Mucosa of rectum (tissue), 2 donors: ENCODE data around the gene GPLD1.

ENCODE experiments used
- H3K27ac ChIP-seq, 2 donors: one replicate each; pipeline ENCODE4 v1.7.0; 2013; ENCODE audit warnings: inconsistent platforms in 2 of 2, low read depth in 2 of 2, low read length in 2 of 2
- H3K27me3 ChIP-seq, 2 donors: one replicate each; pipeline ENCODE4 v1.7.0; 2013; ENCODE audit warnings: low read length in 2 of 2; ENCODE audit not compliant: control insufficient read depth in 2 of 2, insufficient read depth in 2 of 2
- H3K36me3 ChIP-seq, 2 donors: one replicate each; pipeline ENCODE4 v1.7.0; 2013; ENCODE audit warnings: low read length in 2 of 2; ENCODE audit not compliant: control insufficient read depth in 2 of 2, insufficient read depth in 2 of 2
- H3K4me1 ChIP-seq, 2 donors: one replicate each; pipeline ENCODE4 v1.7.0; 2013; ENCODE audit warnings: low read length in 2 of 2, mild to moderate bottlenecking in 1 of 2; ENCODE audit not compliant: control insufficient read depth in 2 of 2, insufficient read depth in 2 of 2
- H3K4me3 ChIP-seq, 2 donors: one replicate each; pipeline ENCODE4 v1.7.0; 2013; ENCODE audit warnings: low read length in 2 of 2
- H3K9ac ChIP-seq, 2 donors: one replicate each; pipeline ENCODE4 v1.7.0; 2013; ENCODE audit warnings: low read length in 2 of 2, low read depth in 1 of 2, mild to moderate bottlenecking in 1 of 2
- H3K9me3 ChIP-seq, 2 donors: one replicate each; pipeline ENCODE4 v1.7.0; 2013; ENCODE audit warnings: low read length in 2 of 2; ENCODE audit not compliant: control insufficient read depth in 2 of 2
- donor health status: healthy.
- donor health status: Normal muscosa, but diverticular disease.

Gene GPLD1

GRCh38 chr6:24489470-24489869 is at the start of gene GPLD1:
GPLD1 (minus strand) TSS chr6:24489578; CDS start chr6:24489511, 67 bp downstream.
- H3K9ac ChIP-seq, result no peak within 1 kb of the TSS
- no peaks in the 10 kb centered on the region for H3K36me3 ChIP-seq
- H3K27ac ChIP-seq, result no peak within 1 kb of the TSS
- H3K27me3 ChIP-seq, result no peaks in the 10 kb centered on the region
- no peaks in the 10 kb centered on the region for H3K9me3 ChIP-seq
- no peak within 1 kb of the TSS for H3K4me3 ChIP-seq
- peaks cover 4 to 6% of the 10 kb centered on the region in 2 donors for H3K4me1 ChIP-seq

- no peaks in the 10 kb centered on the region for H3K4me1 ChIP-seq
- H3K27me3 ChIP-seq, result no peaks in the 10 kb centered on the region
- peaks cover 0 to 3% of the 10 kb centered on the region in 2 donors for H3K36me3 ChIP-seq
- no peak overlapping the region for H3K27ac ChIP-seq
- no peak overlapping the region for H3K4me3 ChIP-seq
- H3K9ac ChIP-seq, result no peak overlapping the region
- H3K9me3 ChIP-seq, result no peaks in the 10 kb centered on the region
Observed at GRCh38 chr6:24537771-24538385, 48.5 kb upstream of the GPLD1 start.

- Histone ChIP-seq H3K9me3 (no peaks in the 10 kb centered on the region), H3K27me3 (no peaks in the 10 kb centered on the region), H3K36me3 (peaks cover 0 to 3% of the 10 kb centered on the region in 2 donors), H3K4me1 (no peaks in the 10 kb centered on the region), H3K9ac (no peak overlapping the region), H3K27ac (no peak overlapping the region), H3K4me3 (no peak overlapping the region)
Observed at GRCh38 chr6:24537082-24537699, 47.8 kb upstream of the GPLD1 start.

DNA sequence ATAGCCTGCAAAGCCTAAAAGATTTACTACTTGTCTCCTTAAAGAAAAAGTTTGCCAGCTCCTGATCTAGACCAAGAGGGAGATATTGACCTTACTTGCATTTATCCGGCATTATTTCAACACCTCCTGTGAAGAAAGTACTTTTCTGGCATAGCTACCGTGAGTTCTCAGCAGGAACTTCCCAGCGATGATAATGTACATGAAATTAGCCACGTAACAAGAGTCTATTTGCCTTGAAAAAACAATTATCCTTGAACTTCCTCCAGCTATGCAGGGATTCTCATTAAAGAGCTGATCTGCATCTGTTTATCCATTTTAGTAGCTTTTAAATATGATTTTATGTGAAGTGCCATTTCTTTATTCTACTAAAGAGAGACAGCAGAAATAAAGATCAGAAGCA is 47.1 kb upstream of the GPLD1 start:
- Histone ChIP-seq H3K4me1 (no peaks in the 10 kb centered on the region), H3K27me3 (no peaks in the 10 kb centered on the region), H3K36me3 (peaks cover 3 to 6% of the 10 kb centered on the region in 2 donors), H3K9me3 (no peaks in the 10 kb centered on the region), H3K4me3 (no peak overlapping the region), H3K9ac (no peak overlapping the region), H3K27ac (no peak overlapping the region)

- Histone ChIP-seq H3K4me3 (no peak overlapping the region), H3K9ac (no peak overlapping the region), H3K36me3 (peaks cover 3 to 6% of the 10 kb centered on the region in 2 donors), H3K27ac (no peak overlapping the region), H3K4me1 (no peaks in the 10 kb centered on the region), H3K9me3 (no peaks in the 10 kb centered on the region), H3K27me3 (no peaks in the 10 kb centered on the region)
Observed at GRCh38 chr6:24535210-24535609, 45.8 kb upstream of the GPLD1 start.

GRCh38 chr6:24534329-24534728 is 45.0 kb upstream of the GPLD1 start:
- Histone ChIP-seq H3K27ac (no peak overlapping the region), H3K9ac (no peak overlapping the region), H3K4me3 (no peak overlapping the region), H3K36me3 (peaks cover 3 to 6% of the 10 kb centered on the region in 2 donors), H3K27me3 (no peaks in the 10 kb centered on the region), H3K9me3 (no peaks in the 10 kb centered on the region), H3K4me1 (no peaks in the 10 kb centered on the region)

DNA sequence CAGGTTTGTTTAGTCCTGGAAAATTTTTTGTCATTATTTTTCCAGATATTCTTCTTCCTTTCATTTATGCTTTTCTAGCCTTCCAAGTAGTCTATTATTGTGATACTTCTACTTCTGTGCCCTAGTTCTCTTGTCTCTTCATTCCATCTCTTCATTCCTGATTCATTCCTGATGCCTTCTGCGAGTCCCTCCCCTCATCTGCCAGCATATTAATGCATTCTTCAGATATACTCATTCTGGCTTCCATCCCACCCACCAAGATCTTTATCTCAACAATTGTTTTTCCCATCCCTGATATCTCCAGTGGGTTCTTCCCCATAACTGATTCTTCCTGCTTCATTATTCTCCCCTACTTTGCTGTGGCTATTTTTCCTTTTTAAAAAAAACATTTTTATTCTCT is 40.6 kb upstream of the GPLD1 start:
- Histone ChIP-seq H3K27ac (no peak overlapping the region), H3K4me1 (no peaks in the 10 kb centered on the region), H3K36me3 (peaks cover 3 to 6% of the 10 kb centered on the region in 2 donors)

GRCh38 chr6:24524805-24525204 is 35.4 kb upstream of the GPLD1 start:
- H3K9ac ChIP-seq, result no peak overlapping the region

More for the DNA sequence above, 40.6 kb upstream of the GPLD1 start:
- Histone ChIP-seq H3K27me3 (no peaks in the 10 kb centered on the region), H3K9ac (no peak overlapping the region), H3K4me3 (no peak overlapping the region), H3K9me3 (no peaks in the 10 kb centered on the region)

DNA sequence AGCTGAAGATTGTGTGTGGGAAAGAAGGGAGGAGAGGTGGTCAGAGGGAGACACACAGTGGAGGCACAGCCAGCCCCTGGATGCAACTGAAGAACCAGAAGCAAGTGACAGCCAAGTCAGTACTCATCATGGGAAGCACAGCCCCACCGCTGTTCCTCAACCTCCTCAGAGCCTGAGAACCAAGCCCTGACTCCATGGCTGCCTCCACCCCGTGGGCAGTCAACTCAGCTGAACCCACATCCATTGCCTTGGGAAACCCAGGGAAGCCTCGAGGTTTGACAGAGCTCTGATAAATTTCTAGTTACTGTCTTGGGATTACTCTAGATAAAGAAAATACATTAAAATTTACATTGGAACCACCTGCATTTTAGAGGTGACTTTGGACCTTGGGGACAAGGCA is 35.0 kb upstream of the GPLD1 start:
- Histone ChIP-seq H3K27me3 (no peaks in the 10 kb centered on the region), H3K4me3 (no peak overlapping the region), H3K9me3 (no peaks in the 10 kb centered on the region), H3K36me3 (no peaks in the 10 kb centered on the region), H3K9ac (no peak overlapping the region), H3K4me1 (no peaks in the 10 kb centered on the region), H3K27ac (no peak overlapping the region)

More at GRCh38 chr6:24524805-24525204, 35.4 kb upstream of the GPLD1 start:
- Histone ChIP-seq H3K4me1 (no peaks in the 10 kb centered on the region), H3K9me3 (no peaks in the 10 kb centered on the region), H3K36me3 (no peaks in the 10 kb centered on the region), H3K27me3 (no peaks in the 10 kb centered on the region), H3K4me3 (no peak overlapping the region), H3K27ac (no peak overlapping the region)

DNA sequence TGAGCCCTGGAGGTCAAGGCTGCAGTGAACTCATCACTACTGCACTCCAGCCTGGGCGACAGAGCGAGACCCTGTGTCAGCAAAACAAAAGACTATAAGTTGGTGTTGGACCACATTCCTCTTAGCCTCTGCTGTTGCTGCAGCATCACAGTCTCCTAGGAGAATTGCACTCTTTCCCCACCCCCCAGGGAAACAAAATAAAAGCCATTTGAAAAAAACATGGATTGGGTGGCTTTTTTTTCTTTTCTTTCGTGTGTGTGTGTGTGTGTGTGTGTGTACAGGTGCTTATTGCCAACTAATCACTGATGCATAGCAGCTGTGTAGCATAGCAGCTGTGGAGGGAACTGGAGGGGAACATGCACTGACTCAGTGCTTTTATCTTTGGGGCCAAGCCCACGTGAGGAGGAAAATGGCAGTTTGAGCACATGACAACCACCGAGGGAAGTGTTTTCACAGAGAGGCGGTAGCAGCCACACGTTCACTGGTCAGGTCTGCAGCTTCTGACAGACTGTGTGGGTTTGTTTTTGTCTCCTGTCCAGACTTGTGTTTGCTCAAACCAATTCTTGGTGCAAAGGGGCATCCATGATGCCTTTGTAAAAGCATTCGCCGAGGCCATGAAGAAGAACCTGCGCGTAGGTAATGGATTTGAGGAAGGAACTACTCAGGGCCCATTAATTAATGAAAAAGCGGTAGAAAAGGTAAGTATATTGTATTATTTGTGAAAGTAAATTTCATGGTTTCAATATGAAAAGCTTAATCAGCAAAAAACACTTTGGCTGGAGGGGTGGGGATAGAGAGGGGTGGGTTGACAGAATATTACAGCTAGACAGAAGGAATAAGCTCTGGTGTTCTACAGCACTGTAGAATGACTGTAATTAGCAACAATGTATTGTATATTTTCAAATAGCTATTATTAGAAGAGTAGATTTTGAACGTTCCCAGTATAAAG is 33.1 kb upstream of the GPLD1 start:
- Histone ChIP-seq H3K9me3 (no peaks in the 10 kb centered on the region), H3K4me3 (no peak overlapping the region), H3K27ac (no peak overlapping the region), H3K9ac (no peak overlapping the region), H3K27me3 (no peaks in the 10 kb centered on the region), H3K4me1 (no peaks in the 10 kb centered on the region), H3K36me3 (no peaks in the 10 kb centered on the region)
